ENCODE results near the gene ZNF423. TPM values are rescaled to one million over a fixed set of nuclear protein-coding genes. Genes with fewer than 3 reads are reported as not detected.

ZNF423 gene
- polyA plus RNA-seq, 1 of the 3 experiments (the other 2 are of a cell fraction), result 1.2 TPM

DNA sequence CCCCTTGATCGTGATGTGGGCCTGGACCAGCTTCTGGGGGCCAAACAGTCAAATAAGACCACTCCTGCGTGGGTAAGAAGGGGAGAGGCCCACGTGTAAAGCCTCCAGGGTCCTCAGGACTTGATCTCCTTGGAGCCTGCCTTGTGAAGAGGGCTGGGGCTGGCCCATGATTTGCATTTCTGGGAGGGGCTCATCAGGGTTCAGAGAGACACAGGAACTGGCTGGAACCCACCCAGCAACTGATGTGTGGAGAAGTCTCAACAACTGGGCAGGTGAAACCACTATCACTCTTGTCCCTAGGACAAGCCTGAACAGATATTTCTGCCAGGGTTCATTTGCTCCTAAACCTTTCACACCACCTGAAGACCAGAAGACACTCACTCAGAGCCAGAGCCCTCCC lies 214.7 kb downstream of the ZNF423 start:
- Histone ChIP-seq H3K9ac (no peak overlapping the region), H3K36me3 (replicated peaks in 1 of 2; ENCODE audit: control insufficient read depth in 1 of 2, insufficient read depth in 2 of 2, low read length in 1 of 2) (no peaks in the 10 kb centered on the region), H3K4me1 (ENCODE audit: control insufficient read depth in 1 of 2, insufficient read depth in 2 of 2, low read depth in 1 of 2, low read length in 1 of 2) (peaks cover 29 to 68% of the 10 kb centered on the region in 2 experiments), H4K20me1 (ENCODE audit: insufficient read depth) (no peaks in the 10 kb centered on the region), H3K9me2 (no peaks in the 10 kb centered on the region), H3F3A (replicated peaks; ENCODE audit: insufficient read depth) (peaks cover 16% of the 10 kb centered on the region), H2AFZ (ENCODE audit: low read depth) (no peak overlapping the region), H3K9me3 (no peaks in the 10 kb centered on the region), H3K4me2 (no peak overlapping the region), H3K27me3 (ENCODE audit: insufficient read depth) (no peaks in the 10 kb centered on the region), H3K27ac (ENCODE audit: low read depth in 2 of 2, low read length in 1 of 2) (peak overlapping the region in 1 of 2 experiments; percentile 85; a peak in 2 of 4 replicates), H3K79me2 (ENCODE audit: insufficient read depth) (no peaks in the 10 kb centered on the region), H3K4me3 (ENCODE audit: low read depth in 2 of 2, low read length in 1 of 2) (no peak overlapping the region)
- CTCF ChIA-PET, result interaction anchor here (0.8 to 1.6 kb wide), 4 partner anchors 11 to 216 kb away, joined by 3 to 6 read pairs (median 4); no protein-coding TSS in a partner anchor
- 60% methylated on average over 2 of the region's 3 CpGs for WGBS (ENCODE audit: low lambda C conversion rate)
- TF ChIP-seq NFIC (IDR thresholded peaks at IDR 0.05; ENCODE audit: borderline replicate concordance) (no peak), YY1 (IDR thresholded peaks at IDR 0.05; ENCODE audit: low read depth) (no peak), TEAD4 (IDR thresholded peaks at IDR 0.05; ENCODE audit: borderline replicate concordance, insufficient read depth) (no peak), SMC3 (IDR thresholded peaks at IDR 0.05; ENCODE audit: low read depth, low read length) (no peak), GABPA (IDR thresholded peaks at IDR 0.05; ENCODE audit: low read depth) (no peak), MXI1 (IDR thresholded peaks at IDR 0.05; ENCODE audit: low read depth, low read length) (no peak), FOXM1 (IDR thresholded peaks at IDR 0.05; ENCODE audit: low read depth) (no peak)
- POLR2A ChIA-PET, result interaction anchor here (1.0 to 2.4 kb wide), 4 partner anchors 11 to 171 kb away, joined by 3 to 13 read pairs (median 6); no protein-coding TSS in a partner anchor
- no peak for DNase-seq

DNA sequence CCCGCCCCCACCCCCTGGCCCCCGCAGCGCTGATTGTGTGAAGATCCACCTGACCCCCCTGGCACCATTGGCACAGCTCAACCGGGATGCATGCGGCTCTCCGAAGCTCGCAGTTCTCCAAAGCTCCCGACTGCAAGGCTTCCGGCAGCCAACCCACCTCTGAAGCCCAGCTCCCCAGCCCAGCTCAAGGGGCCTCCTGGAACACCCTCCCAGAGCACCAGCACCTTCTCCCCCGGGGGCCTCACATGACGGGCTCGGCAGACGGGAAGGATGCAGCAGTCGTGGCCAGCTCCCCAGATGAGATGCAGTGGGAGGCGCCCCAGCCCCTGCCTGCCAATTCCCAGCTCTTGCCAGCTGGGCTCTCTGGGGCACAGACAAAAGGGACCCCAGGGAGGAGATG lies 215.3 kb downstream of the ZNF423 start:
- peak overlapping the region; percentile 49; the same call in 1 of the 2 replicates for H3K4me2 ChIP-seq
- CTCF ChIA-PET, result interaction anchor here (1.0 to 3.2 kb wide), 8 partner anchors 11 to 233 kb away, joined by 3 to 18 read pairs (median 4); no protein-coding TSS in a partner anchor
- no peaks in the 10 kb centered on the region for H3K9me3 ChIP-seq
- DNase-seq, result peak; percentile 80
- no peak overlapping the region for H3K9ac ChIP-seq
- peak overlapping the region; percentile 66 to 85; a peak in 3 of 4 replicates for H3K27ac ChIP-seq (ENCODE audit: low read depth in 2 of 2, low read length in 1 of 2)
- WGBS (ENCODE audit: low lambda C conversion rate), result 38% methylated on average over 8 of the region's 15 CpGs
- H3K36me3 ChIP-seq (replicated peaks in 1 of 2; ENCODE audit: control insufficient read depth in 1 of 2, insufficient read depth in 2 of 2, low read length in 1 of 2), result no peaks in the 10 kb centered on the region
- no peak overlapping the region for H2AFZ ChIP-seq (ENCODE audit: low read depth)
- H3K9me2 ChIP-seq, result no peaks in the 10 kb centered on the region
- H4K20me1 ChIP-seq (ENCODE audit: insufficient read depth), result no peaks in the 10 kb centered on the region
- no peaks in the 10 kb centered on the region for H3K79me2 ChIP-seq (ENCODE audit: insufficient read depth)
- H3F3A ChIP-seq (replicated peaks; ENCODE audit: insufficient read depth), result peaks cover 16% of the 10 kb centered on the region
- no peaks in the 10 kb centered on the region for H3K27me3 ChIP-seq (ENCODE audit: insufficient read depth)
- H3K4me3 ChIP-seq (ENCODE audit: low read depth in 2 of 2, low read length in 1 of 2), result no peak overlapping the region
- POLR2A ChIA-PET, result interaction anchor here (1.0 to 2.6 kb wide), 9 partner anchors 11 to 217 kb away, joined by 3 to 13 read pairs (median 6); no protein-coding TSS in a partner anchor
- TF ChIP-seq EP300 (IDR thresholded peaks at IDR 0.05; ENCODE audit: borderline replicate concordance in 1 of 2, low read depth in 1 of 2, low read length in 1 of 2) (peak in 1 of 2 experiments; percentile 50; a peak in 1 of 4 replicates), RCOR1 (IDR thresholded peaks at IDR 0.05; ENCODE audit: low read length) (0 out of 2 replicates have a peak, but pooled peaks have one; percentile 27), MXI1 (IDR thresholded peaks at IDR 0.05; ENCODE audit: low read depth, low read length) (0 out of 2 replicates have a peak, but pooled peaks have one; percentile 35), CHD2 (IDR thresholded peaks at IDR 0.05; ENCODE audit: low read length, partially characterized antibody) (peak; percentile 29), GABPA (IDR thresholded peaks at IDR 0.05; ENCODE audit: low read depth) (no peak)
- TF ChIP-seq, protein P1, sequence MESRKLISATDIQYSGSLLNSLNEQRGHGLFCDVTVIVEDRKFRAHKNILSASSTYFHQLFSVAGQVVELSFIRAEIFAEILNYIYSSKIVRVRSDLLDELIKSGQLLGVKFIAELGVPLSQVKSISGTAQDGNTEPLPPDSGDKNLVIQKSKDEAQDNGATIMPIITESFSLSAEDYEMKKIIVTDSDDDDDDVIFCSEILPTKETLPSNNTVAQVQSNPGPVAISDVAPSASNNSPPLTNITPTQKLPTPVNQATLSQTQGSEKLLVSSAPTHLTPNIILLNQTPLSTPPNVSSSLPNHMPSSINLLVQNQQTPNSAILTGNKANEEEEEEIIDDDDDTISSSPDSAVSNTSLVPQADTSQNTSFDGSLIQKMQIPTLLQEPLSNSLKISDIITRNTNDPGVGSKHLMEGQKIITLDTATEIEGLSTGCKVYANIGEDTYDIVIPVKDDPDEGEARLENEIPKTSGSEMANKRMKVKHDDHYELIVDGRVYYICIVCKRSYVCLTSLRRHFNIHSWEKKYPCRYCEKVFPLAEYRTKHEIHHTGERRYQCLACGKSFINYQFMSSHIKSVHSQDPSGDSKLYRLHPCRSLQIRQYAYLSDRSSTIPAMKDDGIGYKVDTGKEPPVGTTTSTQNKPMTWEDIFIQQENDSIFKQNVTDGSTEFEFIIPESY (IDR thresholded peaks at IDR 0.05; ENCODE audit: borderline replicate concordance, low read depth), result no peak
- peaks cover 29 to 74% of the 10 kb centered on the region in 2 experiments for H3K4me1 ChIP-seq (ENCODE audit: control insufficient read depth in 1 of 2, insufficient read depth in 2 of 2, low read depth in 1 of 2, low read length in 1 of 2)
